NCI-H1092 treated with DMSO at 0.1 percent for 48 hours (cell line): ENCODE results near the gene SCO1.
"Not testable (repeated sequence)": the region's sequence is repeated elsewhere in the genome, so short reads cannot be mapped to it uniquely, and the experiment has no call there.

Experiments used
- DNase-seq: peaks from one replicate; lab custom pipeline; 2025; lab: John Stamatoyannopoulos, UW

The SCO1 gene

GRCh38 chr17:10725262-10725661, 27.9 kb upstream of the SCO1 start:
- DNase-seq: no peak

GRCh38 chr17:10724546-10725195, 27.3 kb upstream of the SCO1 start:
- no peak for DNase-seq

- DNase-seq: no peak
These were observed 21.2 kb upstream of the SCO1 start for GRCh38 chr17:10718547-10718946.

GRCh38 chr17:10716218-10716617, 18.9 kb upstream of the SCO1 start:
- DNase-seq: no peak

GRCh38 chr17:10713318-10713717, 16.0 kb upstream of the SCO1 start:
- no peak for DNase-seq

DNA sequence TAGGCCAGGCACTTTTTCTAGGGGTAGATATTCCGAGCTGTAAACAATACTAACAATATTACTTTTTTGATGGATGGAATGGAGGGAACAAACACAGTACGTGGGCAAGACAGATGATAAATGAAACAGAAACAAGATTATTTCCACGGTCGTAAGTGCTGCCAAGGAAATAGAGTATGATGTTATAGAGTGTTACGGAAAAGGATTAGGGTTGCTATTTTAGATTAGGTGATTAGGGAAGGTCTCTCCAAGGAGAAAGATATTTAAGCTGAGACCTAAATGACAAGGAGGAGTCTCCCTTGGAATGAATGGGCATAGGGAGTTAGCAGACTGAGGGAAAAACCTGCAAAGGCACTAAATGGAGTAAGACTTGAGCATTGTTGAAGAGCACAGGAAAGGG, 8.4 kb upstream of the SCO1 start:
- no peak for DNase-seq

DNA sequence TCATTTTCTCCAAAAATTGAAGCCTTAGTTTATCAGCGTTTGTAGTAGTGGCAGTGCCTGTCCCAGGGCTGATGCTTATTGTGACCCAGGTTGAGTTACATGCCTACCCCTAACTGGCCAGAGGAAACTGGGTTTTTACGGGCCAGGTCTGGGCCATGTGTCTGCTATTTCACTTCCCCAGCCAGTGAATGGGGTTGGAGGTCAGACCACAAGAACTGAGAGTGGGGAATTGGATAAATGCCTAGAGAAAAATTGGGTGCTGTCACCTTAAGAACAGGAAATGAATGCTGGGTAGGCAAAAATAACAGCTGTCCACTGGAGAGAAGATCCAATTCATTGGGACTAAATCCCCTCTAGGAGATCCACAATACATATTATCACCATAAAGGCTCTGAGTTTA, 5.2 kb upstream of the SCO1 start:
- no peak for DNase-seq

GRCh38 chr17:10699856-10700255, 2.5 kb upstream of the SCO1 start:
- DNase-seq: no peak

DNA sequence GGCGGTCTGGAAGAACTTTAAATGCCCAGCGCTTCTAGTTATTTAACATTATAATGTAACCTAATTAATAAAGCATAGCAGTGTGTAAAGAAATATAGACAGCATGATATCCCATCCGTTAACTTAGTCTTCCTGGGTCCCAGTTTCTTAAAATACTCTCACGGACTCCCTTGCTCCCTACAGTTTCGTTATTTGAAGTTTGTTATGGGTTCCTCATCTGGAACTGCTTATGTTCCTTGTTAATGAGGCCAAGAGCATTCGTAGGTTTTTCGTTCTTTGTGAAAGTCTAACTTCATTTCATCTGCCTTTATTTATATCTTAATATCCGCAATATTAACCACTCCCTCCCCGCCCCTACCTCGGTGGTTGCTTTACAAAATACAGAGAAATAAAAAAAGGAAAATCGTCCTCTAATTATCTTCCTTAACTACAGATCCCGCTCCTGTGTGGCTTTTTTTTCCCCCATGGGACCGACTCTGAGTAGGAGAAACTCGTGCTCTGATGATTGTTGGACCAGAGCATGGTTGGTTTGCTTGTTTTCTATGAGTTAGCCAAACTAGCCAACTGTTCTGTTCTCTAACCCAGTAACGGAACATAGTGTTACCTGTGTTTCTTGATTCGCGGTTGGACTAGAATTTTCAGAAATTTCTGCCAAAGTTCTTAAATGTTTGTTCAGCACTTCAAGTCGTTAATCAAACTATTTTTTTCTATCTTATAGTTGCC, 924 bp upstream of the SCO1 start:
- no peak for DNase-seq

DNA sequence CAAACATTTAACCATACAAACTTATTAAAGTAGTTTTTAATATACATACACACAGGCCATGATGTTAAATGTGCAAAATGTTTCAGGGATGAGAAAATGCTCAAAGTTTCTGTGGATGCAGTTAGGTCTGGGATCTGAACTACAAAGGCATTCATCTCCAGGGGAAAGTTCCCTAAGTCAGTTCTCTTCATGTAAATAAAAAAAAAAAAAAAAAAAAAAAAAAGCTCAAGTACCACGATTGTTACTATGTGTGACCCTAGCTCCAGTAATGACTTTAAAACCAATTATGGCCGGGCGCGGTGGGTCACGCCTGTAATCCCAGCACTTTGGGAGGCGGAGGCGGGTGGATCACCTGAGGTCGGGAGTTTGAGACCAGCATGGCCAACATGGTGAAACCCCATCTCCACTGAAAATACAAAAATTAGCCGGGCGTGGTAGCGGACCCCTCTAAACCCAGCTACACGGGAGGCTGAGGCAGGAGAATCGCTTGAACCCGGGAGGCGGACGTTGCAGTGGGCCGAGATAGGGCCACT, 1.4 kb downstream of the SCO1 start:
- not testable (repeated sequence) for DNase-seq

- no peak for DNase-seq
These were observed 9.8 kb downstream of the SCO1 start for GRCh38 chr17:10687499-10687898.

DNA sequence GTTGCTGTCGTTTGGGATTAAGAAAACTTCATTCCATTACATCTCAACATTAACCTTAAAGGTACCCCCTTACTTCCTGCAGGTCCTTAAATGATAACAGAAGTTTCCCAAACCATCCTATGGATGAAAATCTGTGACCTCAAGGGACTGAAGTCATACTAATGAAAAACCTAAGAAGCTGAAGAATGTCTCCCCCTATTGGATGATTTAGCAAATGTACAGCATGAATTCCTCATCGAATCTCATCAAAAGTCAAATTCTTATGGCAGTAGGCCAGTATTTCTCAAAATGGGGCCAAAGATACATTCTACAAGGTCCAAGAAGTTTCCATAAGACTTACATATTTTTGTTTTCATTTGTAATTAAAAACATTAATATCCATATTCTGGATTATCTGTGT, 13.5 kb downstream of the SCO1 start:
- no peak for DNase-seq

DNA sequence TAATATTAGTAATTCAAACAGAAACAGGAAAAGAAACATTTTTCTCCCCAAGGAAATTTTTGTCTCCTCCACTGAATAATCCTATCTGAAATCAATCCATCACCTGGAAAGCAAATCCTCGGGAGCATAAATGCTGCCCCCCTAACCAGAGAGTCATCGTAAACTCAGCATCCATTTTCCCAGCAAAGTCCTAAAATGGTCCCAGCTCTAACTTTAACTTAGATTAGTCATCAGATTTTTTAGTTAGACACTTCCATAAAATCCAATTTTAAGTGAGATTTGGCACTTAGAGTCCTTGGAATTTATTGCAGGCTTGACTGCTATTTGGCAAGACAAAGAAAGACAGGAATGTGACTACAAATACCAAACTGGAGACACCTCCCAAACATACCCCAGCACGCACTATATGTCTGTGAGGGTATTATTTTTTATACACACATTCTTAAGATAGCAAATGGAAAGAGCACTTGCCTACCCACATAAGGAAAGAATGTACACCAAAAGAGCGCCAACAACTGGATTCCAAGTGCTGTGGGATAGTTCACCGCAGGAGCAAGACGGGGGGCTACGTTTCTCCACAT, 15.4 kb downstream of the SCO1 start:
- no peak for DNase-seq

DNA sequence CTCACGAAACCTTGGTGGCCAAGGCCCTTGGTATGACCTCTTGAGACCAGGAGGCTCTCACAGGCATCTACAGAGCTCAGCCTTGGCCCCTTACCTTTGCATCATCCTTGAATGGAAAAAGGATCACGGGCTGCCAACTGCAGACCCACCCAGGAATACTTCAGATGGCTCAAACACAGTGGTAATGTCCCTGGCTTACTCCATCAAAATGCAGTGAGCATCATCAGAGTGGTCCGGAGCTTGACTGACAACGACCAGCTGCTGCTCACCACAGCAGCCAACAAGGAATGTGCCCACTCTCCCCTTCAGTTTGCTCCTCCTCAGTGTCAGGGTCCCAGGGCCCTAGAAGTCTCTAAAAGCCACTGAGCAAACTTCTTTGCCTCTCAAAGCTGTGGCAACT, 22.6 kb downstream of the SCO1 start:
- DNase-seq: no peak

DNA sequence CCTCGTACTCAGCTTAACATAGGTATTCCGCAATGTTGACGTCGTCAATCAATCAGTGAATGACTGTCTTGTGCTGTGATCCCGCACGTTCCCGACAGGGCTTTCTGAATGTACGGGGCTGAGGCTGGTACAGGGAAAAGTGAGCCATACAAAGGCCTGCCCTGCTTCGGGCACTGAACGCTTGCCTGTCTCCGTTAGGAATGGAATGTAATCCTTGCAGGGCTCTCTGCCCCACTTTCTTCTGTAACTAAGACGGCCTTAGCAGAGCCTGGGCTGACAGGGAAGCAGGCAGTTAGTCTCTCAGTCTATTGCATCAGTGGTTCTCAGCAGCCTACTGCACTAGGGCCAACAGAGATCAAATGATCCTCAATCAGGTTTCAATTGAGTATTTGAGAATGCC, 24.0 kb downstream of the SCO1 start:
- no peak for DNase-seq

- DNase-seq: no peak
These were observed 28.6 kb downstream of the SCO1 start for GRCh38 chr17:10668775-10669174.

DNA sequence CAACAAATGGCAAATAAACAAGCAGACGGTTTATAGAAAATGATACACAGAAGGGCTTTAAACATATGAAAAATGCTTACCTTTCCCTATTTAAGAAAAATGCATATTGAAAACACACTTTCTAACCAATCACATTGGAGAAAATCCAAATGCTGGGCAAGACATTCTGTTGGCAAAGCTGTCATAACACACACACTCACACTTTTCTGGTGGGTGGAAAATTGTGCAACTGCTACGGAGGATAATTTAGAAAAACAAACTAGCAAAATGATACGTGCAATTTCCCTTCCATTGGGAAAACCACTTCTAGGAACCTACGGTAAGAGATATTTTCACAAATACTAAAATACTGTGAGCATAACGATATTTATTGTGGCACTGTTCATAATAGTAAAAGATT, 30.4 kb downstream of the SCO1 start:
- DNase-seq: no peak

DNA sequence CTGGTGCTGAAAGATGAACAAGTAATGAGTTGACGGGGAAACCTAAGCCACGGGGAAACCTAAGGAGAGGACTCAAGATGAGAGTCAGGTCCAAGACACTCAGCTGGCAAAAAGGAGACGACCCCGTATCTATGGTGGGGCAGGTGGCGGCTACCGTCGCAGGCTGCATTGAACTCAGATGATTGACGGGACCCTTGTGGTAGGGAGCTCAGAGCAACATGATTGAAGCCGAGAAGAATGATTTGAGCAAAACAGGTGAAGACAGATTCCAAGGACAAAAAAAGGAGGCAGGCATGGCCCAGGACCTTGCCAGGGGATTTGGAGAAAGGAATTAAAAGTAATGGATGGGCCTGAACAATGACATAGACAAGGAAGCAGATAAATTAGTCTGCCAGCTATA, 32.8 kb downstream of the SCO1 start:
- DNase-seq: no peak

- no peak for DNase-seq
These were observed 34.1 kb downstream of the SCO1 start for GRCh38 chr17:10663231-10663630.

- no peak for DNase-seq
These were observed 35.9 kb downstream of the SCO1 start for GRCh38 chr17:10661437-10661836.

GRCh38 chr17:10657879-10658278, 39.5 kb downstream of the SCO1 start:
- DNase-seq: no peak

- DNase-seq: no peak
These were observed 40.2 kb downstream of the SCO1 start, which contains the start of gene MYH3 for GRCh38 chr17:10657148-10657547. Gene MYH3 (minus strand): TSS chr17:10657309. CDS start chr17:10655064, 2,245 bp downstream.

DNA sequence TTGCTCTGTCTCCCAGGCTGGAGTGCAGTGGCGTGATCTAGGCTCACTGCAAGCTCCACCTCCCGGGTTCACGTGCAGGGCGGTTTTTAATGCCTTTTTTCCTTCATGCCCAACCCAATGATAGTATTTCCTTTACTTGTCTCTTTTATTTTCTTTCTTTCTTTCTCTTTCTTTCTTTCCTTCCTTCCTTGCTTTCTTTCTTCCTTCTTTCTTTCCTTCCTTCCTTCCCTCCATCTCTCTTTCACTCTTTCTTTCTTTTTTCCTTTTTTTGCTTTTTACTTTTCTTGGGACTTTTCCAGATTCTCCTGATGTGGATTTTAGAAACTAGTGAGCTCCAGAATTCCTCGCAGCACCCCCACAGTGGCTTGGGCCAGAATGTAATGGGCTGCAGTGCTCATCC, 43.3 kb downstream of the SCO1 start:
- no peak for DNase-seq
